A549 (cell line): ENCODE results near the gene DTX3.

Experiments used
- BHLHE40 ChIP-seq: IDR thresholded peaks from 2 replicates; pipeline ENCODE4 v1.6.1; 2012; ENCODE audit warnings: low read depth, low read length, inconsistent platforms
- CTCF ChIP-seq: fragments of >200 bp; sonication (Bioruptor Twin); formaldehyde crosslinking; IDR thresholded peaks from 3 replicates; pipeline ENCODE4 v1.5.1; 2016
- EP300 ChIP-seq, 2 experiments: fragments of >200 bp; sonication (Bioruptor Twin); formaldehyde crosslinking; IDR thresholded peaks; 2 replicates in 1 of 2; 3 replicates in 1 of 2; pipeline ENCODE4 v1.6.1; 2016 to 2017
- HDAC2 ChIP-seq: fragments of 200-600 bp; sonication (generic); IDR thresholded peaks from 2 replicates; pipeline ENCODE4 v1.6.1; 2016
- JUN ChIP-seq, 2 experiments: fragments of >200 bp; sonication (Bioruptor Twin); formaldehyde crosslinking; IDR thresholded peaks; 2 replicates in 1 of 2; 3 replicates in 1 of 2; pipeline ENCODE4 v1.6.1; 2016 to 2017
- MYC ChIP-seq: IDR thresholded peaks from 2 replicates; pipeline ENCODE4 v1.6.1; 2012; ENCODE audit warnings: mild to moderate bottlenecking, inconsistent platforms, low read length, improper control_type of control experiment, borderline replicate concordance
- TF ChIP-seq, protein P1 (sequence below): IDR thresholded peaks from 2 replicates; pipeline ENCODE4 v1.6.1; 2012; ENCODE audit warnings: low read depth, borderline replicate concordance

GRCh38 chr12:57640175-57641042, 35.8 kb downstream of the DTX3 start:
- TF ChIP-seq BHLHE40 (no peak), HDAC2 (no peak), CTCF (no peak), MYC (no peak), JUN (IDR thresholded peaks at IDR 0.05) (no peak), EP300 (IDR thresholded peaks at IDR 0.05) (no peak)
- TF ChIP-seq, protein P1, sequence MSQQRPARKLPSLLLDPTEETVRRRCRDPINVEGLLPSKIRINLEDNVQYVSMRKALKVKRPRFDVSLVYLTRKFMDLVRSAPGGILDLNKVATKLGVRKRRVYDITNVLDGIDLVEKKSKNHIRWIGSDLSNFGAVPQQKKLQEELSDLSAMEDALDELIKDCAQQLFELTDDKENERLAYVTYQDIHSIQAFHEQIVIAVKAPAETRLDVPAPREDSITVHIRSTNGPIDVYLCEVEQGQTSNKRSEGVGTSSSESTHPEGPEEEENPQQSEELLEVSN, result no peak
